ENCODE results near the gene MACIR. TPM values are rescaled to one million over a fixed set of nuclear protein-coding genes. Genes with fewer than 3 reads are reported as not detected.

Gene MACIR
- total RNA-seq, 5 donors from 2014 or later (not counting 1 experiment from before 2014, with no cell fraction given) = 1.0 to 4.6 (median 3.7) TPM

DNA sequence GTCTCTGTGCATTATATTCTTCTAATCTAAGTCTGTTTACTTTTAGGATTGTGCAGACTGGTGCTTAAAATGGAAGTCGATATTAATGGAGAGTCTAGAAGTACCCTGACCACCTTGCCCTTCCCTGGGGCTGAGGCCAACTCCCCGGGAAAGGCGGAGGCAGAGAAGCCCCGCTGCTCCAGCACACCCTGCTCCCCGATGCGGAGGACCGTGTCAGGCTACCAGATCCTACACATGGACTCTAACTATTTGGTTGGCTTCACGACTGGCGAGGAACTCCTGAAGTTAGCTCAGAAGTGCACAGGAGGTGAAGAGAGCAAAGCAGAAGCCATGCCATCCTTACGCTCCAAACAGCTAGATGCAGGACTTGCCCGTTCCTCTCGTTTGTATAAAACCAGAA is 17.3 kb downstream of the MACIR start:
- Histone ChIP-seq H3K36me3 (ENCODE audit: control insufficient read depth in 2 of 2, extremely low read depth in 1 of 2, insufficient read depth in 1 of 2, low read length in 1 of 2) (peaks cover 0 to 8% of the 10 kb centered on the region in 2 donors), H3K27me3 (replicated peaks in 1 of 2; ENCODE audit: control insufficient read depth in 2 of 2, extremely low read depth in 1 of 2, insufficient read depth in 2 of 2, low read length in 1 of 2) (no peaks in the 10 kb centered on the region), H3K4me1 (ENCODE audit: control insufficient read depth in 1 of 2, extremely low read depth in 1 of 2, insufficient read depth in 2 of 2, low read length in 2 of 2) (no peaks in the 10 kb centered on the region), H3K9me3 (no peaks in the 10 kb centered on the region), H3K27ac (ENCODE audit: low read length) (no peak overlapping the region), H3K4me3 (ENCODE audit: control insufficient read depth in 1 of 2, extremely low read depth in 1 of 2, low read length in 1 of 2) (no peak overlapping the region)
- ChIA-PET CTCF (interaction anchor here in 1 of 2 donors (0.5 to 0.7 kb wide), 2 partner anchors 11 to 868 kb away, joined by 3 to 4 read pairs; no protein-coding TSS in a partner anchor), POLR2A (no interaction called here)
- DNase-seq (no peak), ATAC-seq (replicated peaks in 1 of 4) (no peak)
- no peaks in the 10 kb centered on the region for H3K9me3 Mint-ChIP-seq
- WGBS (ENCODE audit: insufficient coverage) = 98% methylated on average over 11 of the region's 12 CpGs
- H3K36me3 Mint-ChIP-seq = peaks cover 13% of the 10 kb centered on the region
- no peak overlapping the region for H3K4me3 Mint-ChIP-seq
- no peak overlapping the region for H3K27ac Mint-ChIP-seq
- H3K4me1 Mint-ChIP-seq = peaks cover 9 to 12% (median 10%) of the 10 kb centered on the region in 3 donors
- H3K27me3 Mint-ChIP-seq = no peaks in the 10 kb centered on the region

- no peak overlapping the region for H3K4me3 Mint-ChIP-seq
- no peak for DNase-seq
- H3K4me1 Mint-ChIP-seq = no peaks in the 10 kb centered on the region
- no CpG with 5 or more reads among the region's 3 CpGs for WGBS (ENCODE audit: insufficient coverage)
- Histone ChIP-seq H3K4me1 (ENCODE audit: control insufficient read depth in 1 of 2, extremely low read depth in 1 of 2, insufficient read depth in 2 of 2, low read length in 2 of 2) (no peaks in the 10 kb centered on the region), H3K27ac (ENCODE audit: low read length) (no peak overlapping the region), H3K4me3 (ENCODE audit: control insufficient read depth in 1 of 2, extremely low read depth in 1 of 2, low read length in 1 of 2) (no peak overlapping the region), H3K36me3 (ENCODE audit: control insufficient read depth in 2 of 2, extremely low read depth in 1 of 2, insufficient read depth in 1 of 2, low read length in 1 of 2) (peaks cover 0 to 7% of the 10 kb centered on the region in 2 donors), H3K9me3 (no peaks in the 10 kb centered on the region), H3K27me3 (replicated peaks in 1 of 2; ENCODE audit: control insufficient read depth in 2 of 2, extremely low read depth in 1 of 2, insufficient read depth in 2 of 2, low read length in 1 of 2) (no peaks in the 10 kb centered on the region)
- no peaks in the 10 kb centered on the region for H3K9me3 Mint-ChIP-seq
- peaks cover 7% of the 10 kb centered on the region for H3K36me3 Mint-ChIP-seq
- no peaks in the 10 kb centered on the region for H3K27me3 Mint-ChIP-seq
- no peak overlapping the region for H3K27ac Mint-ChIP-seq
- ChIA-PET POLR2A (no interaction called here), CTCF (no interaction called here)
- no peak for ATAC-seq (replicated peaks in 1 of 4)
Measured at GRCh38 chr5:103280967-103281366, 22.4 kb downstream of the MACIR start.

DNA sequence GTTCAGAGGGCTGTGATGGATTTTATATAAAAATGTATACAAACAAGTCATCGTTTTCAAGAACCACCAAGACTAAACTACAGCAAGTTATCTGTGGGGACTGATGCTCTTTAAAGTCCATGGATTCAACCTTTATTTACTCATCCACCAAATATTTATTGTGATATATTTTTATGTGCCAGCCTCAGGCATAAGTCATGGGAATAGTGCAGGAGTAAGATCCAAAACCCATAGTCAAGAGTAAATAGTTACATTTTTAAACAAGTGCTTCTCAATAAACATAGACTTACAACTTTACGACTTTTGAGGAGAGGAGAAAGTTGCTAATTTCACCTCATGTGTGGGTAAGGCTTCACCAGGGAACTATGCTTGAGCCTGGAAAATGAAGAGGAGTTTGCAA is 24.6 kb downstream of the MACIR start:
- Histone ChIP-seq H3K27me3 (replicated peaks in 1 of 2; ENCODE audit: control insufficient read depth in 2 of 2, extremely low read depth in 1 of 2, insufficient read depth in 2 of 2, low read length in 1 of 2) (no peaks in the 10 kb centered on the region), H3K36me3 (ENCODE audit: control insufficient read depth in 2 of 2, extremely low read depth in 1 of 2, insufficient read depth in 1 of 2, low read length in 1 of 2) (no peaks in the 10 kb centered on the region), H3K9me3 (no peaks in the 10 kb centered on the region), H3K4me1 (ENCODE audit: control insufficient read depth in 1 of 2, extremely low read depth in 1 of 2, insufficient read depth in 2 of 2, low read length in 2 of 2) (no peaks in the 10 kb centered on the region), H3K27ac (ENCODE audit: low read length) (no peak overlapping the region), H3K4me3 (ENCODE audit: control insufficient read depth in 1 of 2, extremely low read depth in 1 of 2, low read length in 1 of 2) (no peak overlapping the region)
- DNase-seq (no peak), ATAC-seq (replicated peaks in 1 of 4) (no peak)
- H3K36me3 Mint-ChIP-seq = no peaks in the 10 kb centered on the region
- H3K27me3 Mint-ChIP-seq = no peaks in the 10 kb centered on the region
- H3K4me3 Mint-ChIP-seq = no peak overlapping the region
- no peak overlapping the region for H3K27ac Mint-ChIP-seq
- no CpG with 5 or more reads among the region's 2 CpGs for WGBS (ENCODE audit: insufficient coverage)
- no peaks in the 10 kb centered on the region for H3K4me1 Mint-ChIP-seq
- H3K9me3 Mint-ChIP-seq = no peaks in the 10 kb centered on the region
- ChIA-PET POLR2A (no interaction called here), CTCF (no interaction called here)

DNA sequence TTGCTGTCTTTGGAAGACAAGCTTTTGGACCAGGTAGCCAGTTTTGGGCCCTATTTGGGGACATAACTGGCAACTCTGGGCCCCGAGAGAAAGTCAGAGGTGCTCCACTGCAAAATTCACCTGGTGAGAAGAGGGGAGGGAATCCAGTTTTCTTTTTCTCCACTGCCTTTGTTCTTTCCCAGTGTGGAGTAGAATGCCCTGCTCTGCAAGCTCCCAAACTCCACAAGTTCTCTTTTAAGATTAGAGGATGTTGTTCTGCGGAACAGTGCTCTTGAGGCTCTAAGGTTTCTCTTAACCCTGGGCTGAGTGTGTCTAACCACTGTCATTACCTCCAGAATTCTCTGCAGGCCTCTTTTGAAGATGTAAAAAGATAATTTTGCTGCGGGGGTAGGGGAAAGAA is 25.3 kb downstream of the MACIR start:
- CTCF ChIA-PET = interaction anchor here in 1 of 2 donors (0.7 kb wide), 1 partner anchor 12 kb away, joined by 3 read pairs; no protein-coding TSS in a partner anchor
- no CpG with 5 or more reads among the region's 3 CpGs for WGBS (ENCODE audit: insufficient coverage)
- no peak for DNase-seq
- H3K36me3 ChIP-seq (ENCODE audit: control insufficient read depth in 2 of 2, extremely low read depth in 1 of 2, insufficient read depth in 1 of 2, low read length in 1 of 2) = no peaks in the 10 kb centered on the region
- no peak overlapping the region for H3K4me3 ChIP-seq (ENCODE audit: control insufficient read depth in 1 of 2, extremely low read depth in 1 of 2, low read length in 1 of 2)
- H3K4me1 ChIP-seq (ENCODE audit: control insufficient read depth in 1 of 2, extremely low read depth in 1 of 2, insufficient read depth in 2 of 2, low read length in 2 of 2) = no peaks in the 10 kb centered on the region
- no peak for ATAC-seq (replicated peaks in 1 of 4)
- Mint-ChIP-seq H3K4me1 (no peaks in the 10 kb centered on the region), H3K36me3 (no peaks in the 10 kb centered on the region), H3K27me3 (no peaks in the 10 kb centered on the region), H3K9me3 (no peaks in the 10 kb centered on the region), H3K27ac (no peak overlapping the region), H3K4me3 (no peak overlapping the region)
- H3K27ac ChIP-seq (ENCODE audit: low read length) = no peak overlapping the region
- no peaks in the 10 kb centered on the region for H3K27me3 ChIP-seq (replicated peaks in 1 of 2; ENCODE audit: control insufficient read depth in 2 of 2, extremely low read depth in 1 of 2, insufficient read depth in 2 of 2, low read length in 1 of 2)
- POLR2A ChIA-PET = interaction anchor here in 1 of 2 donors (0.6 kb wide), 1 partner anchor 203 kb away, joined by 5 read pairs; no protein-coding TSS in a partner anchor
- H3K9me3 ChIP-seq = no peaks in the 10 kb centered on the region

DNA sequence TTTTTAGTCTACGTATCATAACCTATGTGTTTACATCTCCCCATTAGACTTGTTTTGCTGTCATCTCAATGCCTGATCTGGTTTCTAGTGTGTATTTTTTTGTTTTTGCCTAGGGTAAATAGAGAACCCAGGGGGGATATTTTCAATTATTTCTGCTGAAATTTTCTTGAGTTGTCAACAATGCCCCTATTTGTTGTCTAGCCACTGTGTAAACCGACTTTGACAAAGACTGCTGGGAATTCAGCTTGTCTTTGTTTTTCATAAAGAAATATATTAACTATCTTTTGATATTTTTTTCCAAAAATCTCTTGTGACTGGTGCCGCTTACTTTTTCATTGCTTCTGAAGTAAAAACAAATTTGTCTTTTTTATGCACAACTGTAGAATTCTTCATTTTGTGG is 28.1 kb downstream of the MACIR start:
- Mint-ChIP-seq H3K4me1 (no peaks in the 10 kb centered on the region), H3K36me3 (no peaks in the 10 kb centered on the region), H3K9me3 (no peaks in the 10 kb centered on the region), H3K27ac (no peak overlapping the region), H3K4me3 (no peak overlapping the region), H3K27me3 (no peaks in the 10 kb centered on the region)
- Histone ChIP-seq H3K27ac (ENCODE audit: low read length) (no peak overlapping the region), H3K4me3 (ENCODE audit: control insufficient read depth in 1 of 2, extremely low read depth in 1 of 2, low read length in 1 of 2) (no peak overlapping the region), H3K9me3 (no peaks in the 10 kb centered on the region), H3K4me1 (ENCODE audit: control insufficient read depth in 1 of 2, extremely low read depth in 1 of 2, insufficient read depth in 2 of 2, low read length in 2 of 2) (no peaks in the 10 kb centered on the region), H3K27me3 (replicated peaks in 1 of 2; ENCODE audit: control insufficient read depth in 2 of 2, extremely low read depth in 1 of 2, insufficient read depth in 2 of 2, low read length in 1 of 2) (no peaks in the 10 kb centered on the region), H3K36me3 (ENCODE audit: control insufficient read depth in 2 of 2, extremely low read depth in 1 of 2, insufficient read depth in 1 of 2, low read length in 1 of 2) (no peaks in the 10 kb centered on the region)
- no CpG with 5 or more reads among the region's 3 CpGs for WGBS (ENCODE audit: insufficient coverage)
- ChIA-PET CTCF (interaction anchor here in 1 of 2 donors (0.7 kb wide), 1 partner anchor 10 kb away, joined by 3 read pairs; no protein-coding TSS in a partner anchor), POLR2A (no interaction called here)
- ATAC-seq (replicated peaks in 1 of 4) (no peak), DNase-seq (no peak)

- Mint-ChIP-seq H3K27me3 (no peaks in the 10 kb centered on the region), H3K4me1 (no peaks in the 10 kb centered on the region), H3K4me3 (no peak overlapping the region), H3K36me3 (no peaks in the 10 kb centered on the region), H3K27ac (no peak overlapping the region), H3K9me3 (no peaks in the 10 kb centered on the region)
- no peak overlapping the region for H3K4me3 ChIP-seq (ENCODE audit: control insufficient read depth in 1 of 2, extremely low read depth in 1 of 2, low read length in 1 of 2)
- ATAC-seq (replicated peaks in 1 of 4) = no peak
- no peak for DNase-seq
- no peak overlapping the region for H3K27ac ChIP-seq (ENCODE audit: low read length)
- ChIA-PET POLR2A (no interaction called here), CTCF (no interaction called here)
- no peaks in the 10 kb centered on the region for H3K27me3 ChIP-seq (replicated peaks in 1 of 2; ENCODE audit: control insufficient read depth in 2 of 2, extremely low read depth in 1 of 2, insufficient read depth in 2 of 2, low read length in 1 of 2)
- H3K36me3 ChIP-seq (ENCODE audit: control insufficient read depth in 2 of 2, extremely low read depth in 1 of 2, insufficient read depth in 1 of 2, low read length in 1 of 2) = no peaks in the 10 kb centered on the region
- WGBS (ENCODE audit: insufficient coverage) = no CpG with 5 or more reads among the region's 1 CpG
- no peaks in the 10 kb centered on the region for H3K4me1 ChIP-seq (ENCODE audit: control insufficient read depth in 1 of 2, extremely low read depth in 1 of 2, insufficient read depth in 2 of 2, low read length in 2 of 2)
- no peaks in the 10 kb centered on the region for H3K9me3 ChIP-seq
Measured at GRCh38 chr5:103289024-103289423, 30.5 kb downstream of the MACIR start.

GRCh38 chr5:103290846-103291245 is 32.3 kb downstream of the MACIR start:
- CTCF ChIA-PET = no interaction called here
- Mint-ChIP-seq H3K27ac (no peak overlapping the region), H3K4me3 (no peak overlapping the region), H3K27me3 (no peaks in the 10 kb centered on the region), H3K9me3 (no peaks in the 10 kb centered on the region), H3K4me1 (no peaks in the 10 kb centered on the region), H3K36me3 (no peaks in the 10 kb centered on the region)
- Histone ChIP-seq H3K4me3 (ENCODE audit: control insufficient read depth in 1 of 2, extremely low read depth in 1 of 2, low read length in 1 of 2) (no peak overlapping the region), H3K4me1 (ENCODE audit: control insufficient read depth in 1 of 2, extremely low read depth in 1 of 2, insufficient read depth in 2 of 2, low read length in 2 of 2) (no peaks in the 10 kb centered on the region), H3K27ac (ENCODE audit: low read length) (no peak overlapping the region), H3K9me3 (no peaks in the 10 kb centered on the region), H3K27me3 (replicated peaks in 1 of 2; ENCODE audit: control insufficient read depth in 2 of 2, extremely low read depth in 1 of 2, insufficient read depth in 2 of 2, low read length in 1 of 2) (no peaks in the 10 kb centered on the region), H3K36me3 (ENCODE audit: control insufficient read depth in 2 of 2, extremely low read depth in 1 of 2, insufficient read depth in 1 of 2, low read length in 1 of 2) (no peaks in the 10 kb centered on the region)
- DNase-seq = no peak
- POLR2A ChIA-PET = no interaction called here
- ATAC-seq (replicated peaks in 1 of 4) = no peak
- WGBS (ENCODE audit: insufficient coverage) = no CpG with 5 or more reads among the region's 1 CpG
